ENCODE data around the gene DCDC2C. TPM values are rescaled to one million over a fixed set of nuclear protein-coding genes. Genes with fewer than 3 reads are reported as not detected.

The DCDC2C gene
- total and polyA plus RNA-seq, 9 of the 15 experiments (the other 6 are each of a cell fraction or from before 2014, with no cell fraction given), result not detected

DNA sequence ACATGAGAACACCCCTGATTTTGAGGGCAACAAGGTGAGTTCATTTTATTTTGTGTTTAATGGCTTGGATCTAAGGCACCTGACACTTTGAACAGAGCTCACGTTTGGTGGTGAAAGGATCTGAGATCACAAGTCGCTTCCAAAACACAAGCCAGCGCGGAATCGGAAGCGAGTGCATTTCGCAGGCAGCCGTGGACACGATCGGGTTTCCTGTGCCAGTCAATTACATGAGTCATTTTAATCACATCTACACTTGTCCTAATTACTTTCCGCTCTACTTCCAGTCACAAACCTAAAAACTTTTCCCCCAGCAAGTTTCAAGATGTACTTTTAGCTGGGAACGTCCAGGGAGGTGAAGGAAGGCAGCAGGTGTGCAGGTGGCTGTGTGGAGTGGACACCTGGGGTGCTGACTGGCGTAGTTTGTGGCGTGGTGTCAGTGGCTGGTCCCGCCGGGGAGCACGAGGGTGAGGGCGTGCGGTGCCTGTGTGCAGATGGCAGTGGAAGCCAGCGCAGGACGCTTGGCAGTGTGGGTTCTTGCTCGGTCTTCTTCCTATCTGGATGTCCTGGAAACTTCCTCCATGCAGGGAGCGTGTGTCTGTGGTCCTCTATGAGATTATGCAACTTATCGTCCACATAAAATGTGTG, 75.6 kb downstream of the DCDC2C start:
- H3K27ac ChIP-seq (ENCODE audit: extremely low read depth, low read depth, low read length), result no peak overlapping the region
- H4K20me1 ChIP-seq (replicated peaks; ENCODE audit: control insufficient read depth, insufficient read depth, low read length), result no peaks in the 10 kb centered on the region; the same call in 1 of the 2 replicates
- BruUV-seq (replicated peaks), result no TSS peak
- no peaks in the 10 kb centered on the region for H3K9me3 ChIP-seq (replicated peaks; ENCODE audit: control insufficient read depth, insufficient read depth, low read depth, low read length)
- WGBS (ENCODE audit: insufficient coverage, low coverage, missing lambda C conversion rate), result 1% methylated on average over 24 of the region's 24 CpGs
- H3K4me3 ChIP-seq, result no peak overlapping the region
- no peaks in the 10 kb centered on the region for H3K9me1 ChIP-seq (ENCODE audit: control insufficient read depth, insufficient read depth, low read length)
- no peaks in the 10 kb centered on the region for H3K4me1 ChIP-seq (replicated peaks in 1 of 2; ENCODE audit: control insufficient read depth in 2 of 2, insufficient read depth in 2 of 2, low read length in 2 of 2)
- ChIA-PET POLR2A (interaction anchor here (1.2 kb wide), 1 partner anchor 20 kb away, joined by 3 read pairs; no protein-coding TSS in a partner anchor), CTCF (ENCODE audit: low intra/inter-chr PET ratio) (no interaction called here)
- no peaks in the 10 kb centered on the region for H3K36me3 ChIP-seq (ENCODE audit: control insufficient read depth, insufficient read depth, low read length)
- H2AFZ ChIP-seq (ENCODE audit: low read depth, low read length), result no peak overlapping the region
- peaks cover 7 to 24% of the 10 kb centered on the region in 2 experiments; a peak in 3 of 5 replicates for H3K27me3 ChIP-seq (ENCODE audit: control insufficient read depth in 2 of 2, insufficient read depth in 2 of 2, low read length in 2 of 2)
- no peak overlapping the region for H3K9ac ChIP-seq (ENCODE audit: insufficient read depth in 1 of 2, low read depth in 2 of 2, low read length in 2 of 2)
- no peak overlapping the region for H3K4me2 ChIP-seq (ENCODE audit: insufficient read depth, low read length)
- FAIRE-seq (no peak), ATAC-seq (no peak), DNase-seq (ENCODE audit: extremely low read depth in 1 of 4, low spot score in 3 of 4) (no peak)
- intact Hi-C loops (cut with micrococcal nuclease) (no loop called here), in situ Hi-C loops (cut with MboI) (no loop called here)
- H3K79me2 ChIP-seq (ENCODE audit: control insufficient read depth, insufficient read depth, low read length), result no peaks in the 10 kb centered on the region
- TF ChIP-seq NR4A1 (CRISPR knock-in tag; IDR thresholded peaks at IDR 0.05) (peak; percentile 21; the same call in 1 of the 2 replicates), NR4A1 (tag; IDR thresholded peaks at IDR 0.05) (no peak), TCF15 (CRISPR knock-in tag; IDR thresholded peaks at IDR 0.05) (no peak)

- Histone ChIP-seq H3K9ac (ENCODE audit: insufficient read depth in 1 of 2, low read depth in 2 of 2, low read length in 2 of 2) (no peak overlapping the region), H3K4me3 (no peak overlapping the region), H3K9me1 (ENCODE audit: control insufficient read depth, insufficient read depth, low read length) (no peaks in the 10 kb centered on the region), H3K9me3 (replicated peaks; ENCODE audit: control insufficient read depth, insufficient read depth, low read depth, low read length) (no peaks in the 10 kb centered on the region), H3K4me2 (ENCODE audit: insufficient read depth, low read length) (no peak overlapping the region; the same call in 1 of the 2 replicates), H3K79me2 (ENCODE audit: control insufficient read depth, insufficient read depth, low read length) (no peaks in the 10 kb centered on the region), H2AFZ (ENCODE audit: low read depth, low read length) (peak overlapping the region; percentile 80; the same call in 1 of the 2 replicates), H3K27me3 (ENCODE audit: control insufficient read depth in 2 of 2, insufficient read depth in 2 of 2, low read length in 2 of 2) (peaks cover 7 to 24% of the 10 kb centered on the region in 2 experiments; a peak in 3 of 5 replicates), H4K20me1 (replicated peaks; ENCODE audit: control insufficient read depth, insufficient read depth, low read length) (no peaks in the 10 kb centered on the region; the same call in 1 of the 2 replicates), H3K4me1 (replicated peaks in 1 of 2; ENCODE audit: control insufficient read depth in 2 of 2, insufficient read depth in 2 of 2, low read length in 2 of 2) (no peaks in the 10 kb centered on the region), H3K36me3 (ENCODE audit: control insufficient read depth, insufficient read depth, low read length) (no peaks in the 10 kb centered on the region), H3K27ac (ENCODE audit: extremely low read depth, low read depth, low read length) (no peak overlapping the region)
- ATAC-seq (no peak), DNase-seq (ENCODE audit: extremely low read depth in 1 of 4, low spot score in 3 of 4) (no peak), FAIRE-seq (no peak)
- POLR2A ChIA-PET, result interaction anchor here (0.5 kb wide), 1 partner anchor 27 kb away, joined by 4 read pairs; no protein-coding TSS in a partner anchor
- intact Hi-C loops (cut with micrococcal nuclease) (loop anchor here (2.0 kb wide), 1 partner anchor 41 kb away; no protein-coding TSS in a partner anchor), in situ Hi-C loops (cut with MboI) (no loop called here)
- CTCF ChIA-PET (ENCODE audit: low intra/inter-chr PET ratio), result no interaction called here
- BruUV-seq (replicated peaks), result no TSS peak
- WGBS (ENCODE audit: insufficient coverage, low coverage, missing lambda C conversion rate), result under 1% methylated on average over 10 of the region's 10 CpGs
- TF ChIP-seq IFI16 (CRISPR knock-in tag; IDR thresholded peaks at IDR 0.05) (no peak), ZFP36 (IDR thresholded peaks at IDR 0.05; ENCODE audit: low read depth, low read length, partially characterized antibody) (no peak), NKRF (IDR thresholded peaks at IDR 0.05; ENCODE audit: borderline replicate concordance) (no peak), ZNF583 (CRISPR knock-in tag; IDR thresholded peaks at IDR 0.05) (no peak), RUNX1 (IDR thresholded peaks at IDR 0.05; ENCODE audit: low read depth) (no peak), YY1 (IDR thresholded peaks at IDR 0.05; ENCODE audit: borderline replicate concordance in 1 of 3, control insufficient read depth in 1 of 3, extremely low read depth in 1 of 3, insufficient read depth in 3 of 3, insufficient read length in 1 of 3, insufficient replicate concordance in 2 of 3, low read depth in 1 of 3, low read length in 2 of 3) (no peak)
- TF ChIP-seq, protein P1, sequence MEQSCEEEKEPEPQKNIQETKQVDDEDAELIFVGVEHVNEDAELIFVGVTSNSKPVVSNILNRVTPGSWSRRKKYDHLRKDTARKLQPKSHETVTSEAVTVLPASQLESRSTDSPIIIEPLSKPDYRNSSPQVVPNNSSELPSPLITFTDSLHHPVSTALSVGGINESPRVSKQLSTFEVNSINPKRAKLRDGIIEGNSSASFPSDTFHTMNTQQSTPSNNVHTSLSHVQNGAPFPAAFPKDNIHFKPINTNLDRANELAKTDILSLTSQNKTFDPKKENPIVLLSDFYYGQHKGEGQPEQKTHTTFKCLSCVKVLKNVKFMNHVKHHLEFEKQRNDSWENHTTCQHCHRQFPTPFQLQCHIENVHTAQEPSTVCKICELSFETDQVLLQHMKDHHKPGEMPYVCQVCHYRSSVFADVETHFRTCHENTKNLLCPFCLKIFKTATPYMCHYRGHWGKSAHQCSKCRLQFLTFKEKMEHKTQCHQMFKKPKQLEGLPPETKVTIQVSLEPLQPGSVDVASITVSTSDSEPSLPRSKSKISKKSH (CRISPR knock-in tag; IDR thresholded peaks at IDR 0.05), result no peak
Measured at GRCh38 chr2:3779496-3780049, 76.2 kb downstream of the DCDC2C start.
